ENCODE data around the gene TMEM125. TPM values are rescaled to one million over a fixed set of nuclear protein-coding genes. Genes with fewer than 3 reads are reported as not detected.

TMEM125 gene
- total and polyA plus RNA-seq, 2 of the 4 experiments (the other 2 are of a cell fraction): under 0.01 to 0.03 TPM

DNA sequence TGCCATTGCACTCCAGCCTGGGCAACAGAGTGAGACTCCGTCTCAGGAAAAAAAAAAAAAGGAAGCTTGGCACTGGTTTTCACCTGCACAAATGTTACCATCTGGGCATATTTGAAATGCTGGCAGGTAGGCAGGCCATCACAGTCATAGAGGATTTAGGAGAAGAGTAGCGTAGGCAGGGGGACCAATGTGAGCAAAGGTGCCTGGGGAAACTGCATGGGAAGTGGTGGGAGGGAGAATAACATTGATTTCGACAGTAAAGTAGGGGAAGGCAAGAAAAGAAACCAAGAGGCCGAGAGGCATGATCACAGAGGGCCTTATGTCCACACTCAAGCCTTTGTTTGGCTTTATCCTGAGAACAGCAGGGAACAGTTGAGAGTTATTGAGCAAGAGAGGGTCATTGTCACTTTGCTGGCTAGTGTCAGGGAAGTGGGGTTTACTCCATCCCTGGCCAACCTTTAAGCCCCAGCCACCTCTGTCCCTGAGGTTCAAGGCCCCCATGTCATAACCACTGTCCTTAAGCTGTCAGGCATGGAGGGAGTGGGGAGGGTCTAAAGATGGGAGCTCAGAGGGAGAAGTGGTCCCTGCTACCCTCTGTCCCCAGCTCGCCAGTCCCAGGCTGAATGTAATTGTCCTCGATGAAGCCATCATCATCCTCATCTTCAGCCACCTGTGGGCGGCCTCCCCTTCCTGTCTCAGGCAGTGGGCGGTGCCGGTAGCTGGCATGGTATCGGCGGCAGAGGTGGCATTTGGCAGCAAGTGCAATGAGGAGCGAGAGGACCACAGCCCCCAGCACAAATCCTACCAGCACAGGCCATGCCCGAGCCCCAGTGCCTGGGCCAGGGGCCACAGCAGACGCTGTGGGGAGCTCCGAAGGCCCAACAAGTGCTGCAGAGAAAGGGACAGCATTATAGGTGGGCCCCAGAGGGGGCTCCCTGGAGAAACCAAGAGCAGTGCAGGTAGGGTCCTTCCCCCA lies 12.7 kb downstream of the TMEM125 start (continued):
- TF ChIP-seq RCOR1 (IDR thresholded peaks at IDR 0.05; ENCODE audit: insufficient replicate concordance, low read length) (no peak), RFX5 (IDR thresholded peaks at IDR 0.05; ENCODE audit: low read depth, low read length) (no peak)

DNA sequence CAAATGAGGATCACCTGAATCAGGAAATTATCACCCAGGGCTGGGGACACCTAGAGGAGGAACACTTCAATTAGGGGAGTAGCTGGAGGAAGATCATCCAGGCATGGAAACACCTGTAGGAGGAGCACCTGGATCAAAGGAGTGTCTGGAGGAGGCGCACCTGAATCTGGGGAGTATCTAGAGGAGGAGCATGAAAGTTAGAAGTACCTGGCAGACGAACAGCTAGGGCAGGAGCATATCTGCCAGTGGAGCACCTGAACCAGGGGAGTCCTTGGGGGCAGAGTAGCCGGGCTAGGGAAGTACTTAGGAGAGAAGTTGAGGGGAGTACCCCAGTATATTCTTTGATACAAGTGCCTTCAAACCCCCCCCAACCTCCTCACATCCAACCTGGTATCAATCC lies 14.3 kb downstream of the TMEM125 start:
- ChIA-PET CTCF (no interaction called here), POLR2A (ENCODE audit: unreplicated experiment) (no interaction called here)
- Histone ChIP-seq H3K9me1 (ENCODE audit: insufficient read depth, low read length) (no peaks in the 10 kb centered on the region), H3K9ac (ENCODE audit: low read depth, low read length) (no peak overlapping the region), H3K4me1 (ENCODE audit: control insufficient read depth, insufficient read depth, low read length) (no peaks in the 10 kb centered on the region), H2BK5ac (ENCODE audit: low read depth, low read length, poor library complexity, severe bottlenecking) (no peak overlapping the region), H2AFZ (replicated peaks; ENCODE audit: low read length, poor library complexity) (no peak overlapping the region), H2BK120ac (ENCODE audit: low read depth, low read length) (no peak overlapping the region), H4K5ac (ENCODE audit: low read depth, low read length) (no peak overlapping the region), H2AK9ac (replicated peaks; ENCODE audit: low read depth, low read length, poor library complexity) (no peak overlapping the region), H3K14ac (replicated peaks; ENCODE audit: low read depth, low read length) (no peak overlapping the region), H3K79me1 (ENCODE audit: low read depth in 1 of 2, low read length in 2 of 2) (no peaks in the 10 kb centered on the region), H3K27ac (ENCODE audit: insufficient read depth, low read length) (no peak overlapping the region), H2BK15ac (ENCODE audit: low read depth, low read length) (no peak overlapping the region), H2BK20ac (ENCODE audit: low read depth, low read length) (no peak overlapping the region), H3K27me3 (ENCODE audit: control insufficient read depth, insufficient read depth, low read length) (peaks cover 34% of the 10 kb centered on the region), H3K23ac (ENCODE audit: low read depth, low read length) (no peak overlapping the region), H3K4ac (ENCODE audit: low read depth, low read length) (no peak overlapping the region), H4K20me1 (ENCODE audit: insufficient read depth, low read length) (no peaks in the 10 kb centered on the region), H4K91ac (ENCODE audit: insufficient read depth, low read depth, low read length) (no peak overlapping the region), H3K4me2 (ENCODE audit: low read depth, low read length) (no peak overlapping the region), H3K4me3 (ENCODE audit: insufficient read depth, low read depth, low read length) (no peak overlapping the region), H4K8ac (ENCODE audit: low read depth in 2 of 2, low read length in 2 of 2) (no peak overlapping the region), H3K18ac (ENCODE audit: low read depth, low read length) (no peak overlapping the region), H3K36me3 (ENCODE audit: control insufficient read depth, insufficient read depth, low read length) (no peaks in the 10 kb centered on the region), H2AK5ac (ENCODE audit: low read depth, low read length) (no peak overlapping the region), H3K9me3 (ENCODE audit: control insufficient read depth, insufficient read depth, low read length) (no peaks in the 10 kb centered on the region), H3K56ac (ENCODE audit: extremely low read depth, insufficient read depth, low read length) (no peak overlapping the region)
- BruUV-seq (replicated peaks): no TSS peak
- intact Hi-C loops (cut with micrococcal nuclease): no loop called here
- WGBS, 2 experiments (ENCODE audit: extremely low coverage in 2 of 2, insufficient read length in 1 of 2): 58% methylated on average over 2 of the region's 3 CpGs; no CpG with 5 or more reads in 1 of the 2 experiments
- DNase-seq (no peak), ATAC-seq (ENCODE audit: low read depth) (no peak)
- dilution Hi-C loops (cut with HindIII; ENCODE audit: low sequenced_read_pairs, unreplicated experiment): no loop called here
- in situ Hi-C loops (cut with MboI; ENCODE audit: low sequenced_read_pairs): no loop called here
- no peak for TF ChIP-seq SMC3 (IDR thresholded peaks at IDR 0.05; ENCODE audit: low read depth, low read length)
- TF ChIP-seq, protein P1, sequence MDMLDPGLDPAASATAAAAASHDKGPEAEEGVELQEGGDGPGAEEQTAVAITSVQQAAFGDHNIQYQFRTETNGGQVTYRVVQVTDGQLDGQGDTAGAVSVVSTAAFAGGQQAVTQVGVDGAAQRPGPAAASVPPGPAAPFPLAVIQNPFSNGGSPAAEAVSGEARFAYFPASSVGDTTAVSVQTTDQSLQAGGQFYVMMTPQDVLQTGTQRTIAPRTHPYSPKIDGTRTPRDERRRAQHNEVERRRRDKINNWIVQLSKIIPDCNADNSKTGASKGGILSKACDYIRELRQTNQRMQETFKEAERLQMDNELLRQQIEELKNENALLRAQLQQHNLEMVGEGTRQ (IDR thresholded peaks at IDR 0.05; ENCODE audit: low read depth, low read length): no peak
- TF ChIP-seq RCOR1 (IDR thresholded peaks at IDR 0.05; ENCODE audit: insufficient replicate concordance, low read length): no peak
- no peak for TF ChIP-seq RAD21 (IDR thresholded peaks at IDR 0.05; ENCODE audit: low read length)
- no peak for TF ChIP-seq MAZ (IDR thresholded peaks at IDR 0.05; ENCODE audit: borderline replicate concordance, low read depth, low read length)
- TF ChIP-seq CHD1 (IDR thresholded peaks at IDR 0.05; ENCODE audit: low read depth, low read length): no peak
- TF ChIP-seq MAFK (IDR thresholded peaks at IDR 0.05; ENCODE audit: low read depth, low read length): no peak
- TF ChIP-seq, protein P2, sequence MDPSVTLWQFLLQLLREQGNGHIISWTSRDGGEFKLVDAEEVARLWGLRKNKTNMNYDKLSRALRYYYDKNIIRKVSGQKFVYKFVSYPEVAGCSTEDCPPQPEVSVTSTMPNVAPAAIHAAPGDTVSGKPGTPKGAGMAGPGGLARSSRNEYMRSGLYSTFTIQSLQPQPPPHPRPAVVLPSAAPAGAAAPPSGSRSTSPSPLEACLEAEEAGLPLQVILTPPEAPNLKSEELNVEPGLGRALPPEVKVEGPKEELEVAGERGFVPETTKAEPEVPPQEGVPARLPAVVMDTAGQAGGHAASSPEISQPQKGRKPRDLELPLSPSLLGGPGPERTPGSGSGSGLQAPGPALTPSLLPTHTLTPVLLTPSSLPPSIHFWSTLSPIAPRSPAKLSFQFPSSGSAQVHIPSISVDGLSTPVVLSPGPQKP (IDR thresholded peaks at IDR 0.05; ENCODE audit: borderline replicate concordance, low read depth, low read length): no peak

Measured in IMR-90 (cell line).